ENCODE results near the gene BMP5. TPM values are rescaled to one million over a fixed set of nuclear protein-coding genes. Genes with fewer than 3 reads are reported as not detected.

BMP5 gene
- total and polyA plus RNA-seq, 2 of the 13 experiments (the other 11 are each of a cell fraction or from before 2014, with no cell fraction given), result not detected

DNA sequence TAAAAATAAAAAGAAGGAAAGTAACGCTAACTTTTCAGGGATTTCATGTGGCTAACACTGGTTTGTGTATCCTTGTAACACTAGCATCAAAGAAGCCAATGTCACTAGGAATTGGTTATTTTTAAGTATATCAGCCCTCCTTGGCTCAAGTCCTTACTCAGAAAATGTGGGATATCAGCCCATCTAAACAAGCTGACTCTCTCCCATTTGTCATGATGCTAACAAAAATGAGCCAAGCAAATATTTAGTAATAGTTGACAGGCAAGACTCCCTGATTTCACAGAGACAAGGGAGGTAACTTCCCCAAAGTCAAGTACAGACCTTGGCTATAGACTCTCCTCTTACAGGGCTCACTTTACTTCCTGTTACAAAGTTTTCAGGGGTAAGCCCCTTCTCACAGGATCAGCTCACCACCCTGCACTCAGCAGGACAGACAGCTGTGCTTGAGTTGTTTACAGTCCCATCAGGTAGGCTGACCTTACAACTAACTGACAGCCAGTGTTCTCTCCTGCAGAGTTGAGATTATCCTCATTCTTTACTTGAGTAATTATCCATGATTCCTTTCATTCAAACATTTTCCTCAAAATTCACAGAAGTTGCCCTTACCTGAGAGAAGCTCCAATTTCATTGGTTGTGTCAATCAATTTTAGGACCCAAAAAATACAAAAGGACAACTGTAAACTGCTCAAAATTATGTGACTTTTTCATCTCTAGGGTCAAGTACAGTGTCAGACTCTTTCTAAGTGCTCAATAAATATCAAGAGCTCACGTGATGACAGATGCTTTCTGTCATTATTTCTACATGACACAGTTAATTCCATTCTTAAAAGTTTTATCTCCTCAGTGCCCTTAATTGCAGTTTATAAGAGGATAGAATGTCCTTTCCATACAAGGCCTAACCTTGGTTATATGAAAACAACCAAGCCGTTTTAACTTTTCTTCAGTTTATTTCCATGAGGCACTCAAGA is 38.1 kb upstream of the BMP5 start:
- CTCF ChIA-PET (ENCODE audit: low intra/inter-chr PET ratio, low total read pairs), result no interaction called here
- Histone ChIP-seq H3K79me2 (ENCODE audit: insufficient read depth, low read length) (no peaks in the 10 kb centered on the region), H3K4me3 (replicated peaks in 1 of 3; ENCODE audit: insufficient read depth in 1 of 3, low read depth in 2 of 3, low read length in 3 of 3) (no peak overlapping the region), H3K4me2 (ENCODE audit: low read depth, low read length) (no peak overlapping the region), H3K27me3 (ENCODE audit: control insufficient read depth in 1 of 2, insufficient read depth in 2 of 2, low read length in 2 of 2) (no peaks in the 10 kb centered on the region), H4K20me1 (ENCODE audit: insufficient read depth, low read length) (no peaks in the 10 kb centered on the region), H3K9ac (ENCODE audit: insufficient read depth, low read depth, low read length) (no peak overlapping the region), H3K9me3 (ENCODE audit: low read length) (no peaks in the 10 kb centered on the region), H3K27ac (ENCODE audit: extremely low read length, insufficient read depth, low read length) (no peak overlapping the region), H2AFZ (ENCODE audit: low read length) (no peak overlapping the region), H3K36me3 (replicated peaks in 1 of 2; ENCODE audit: control insufficient read depth in 1 of 2, insufficient read depth in 2 of 2, low read length in 2 of 2) (no peaks in the 10 kb centered on the region), H3K4me1 (ENCODE audit: insufficient read depth, low read length) (no peaks in the 10 kb centered on the region)
- ATAC-seq (no peak), FAIRE-seq (no peak), DNase-seq (ENCODE audit: low spot score) (no peak)
- in situ Hi-C loops (cut with HindIII; ENCODE audit: extremely low pct_ligation_motif_present, low pct_unique_long_range_greater_than_20kb), result no loop called here
- POLR2A ChIA-PET, result no interaction called here
- WGBS (ENCODE audit: low lambda C conversion rate), result 0% methylated on average over 3 of the region's 3 CpGs
- BruUV-seq (replicated peaks), result no TSS peak
- intact Hi-C loops (cut with micrococcal nuclease; ENCODE audit: unreplicated experiment), result no loop called here
- no peak for TF ChIP-seq HNF4A (CRISPR knock-in tag; IDR thresholded peaks at IDR 0.05)
- no peak for TF ChIP-seq ZFAT (CRISPR knock-in tag; conservative IDR thresholded peaks at IDR 0.05)
- TF ChIP-seq RFXANK (CRISPR knock-in tag; IDR thresholded peaks at IDR 0.05), result no peak
- TF ChIP-seq, protein P1, sequence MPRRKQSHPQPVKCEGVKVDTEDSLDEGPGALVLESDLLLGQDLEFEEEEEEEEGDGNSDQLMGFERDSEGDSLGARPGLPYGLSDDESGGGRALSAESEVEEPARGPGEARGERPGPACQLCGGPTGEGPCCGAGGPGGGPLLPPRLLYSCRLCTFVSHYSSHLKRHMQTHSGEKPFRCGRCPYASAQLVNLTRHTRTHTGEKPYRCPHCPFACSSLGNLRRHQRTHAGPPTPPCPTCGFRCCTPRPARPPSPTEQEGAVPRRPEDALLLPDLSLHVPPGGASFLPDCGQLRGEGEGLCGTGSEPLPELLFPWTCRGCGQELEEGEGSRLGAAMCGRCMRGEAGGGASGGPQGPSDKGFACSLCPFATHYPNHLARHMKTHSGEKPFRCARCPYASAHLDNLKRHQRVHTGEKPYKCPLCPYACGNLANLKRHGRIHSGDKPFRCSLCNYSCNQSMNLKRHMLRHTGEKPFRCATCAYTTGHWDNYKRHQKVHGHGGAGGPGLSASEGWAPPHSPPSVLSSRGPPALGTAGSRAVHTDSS (CRISPR knock-in tag; conservative IDR thresholded peaks at IDR 0.05), result no peak
- TF ChIP-seq NFYB (CRISPR knock-in tag; IDR thresholded peaks at IDR 0.05), result no peak
- TF ChIP-seq ZBTB14 (CRISPR knock-in tag; IDR thresholded peaks at IDR 0.05), result no peak
- TF ChIP-seq, protein P2, sequence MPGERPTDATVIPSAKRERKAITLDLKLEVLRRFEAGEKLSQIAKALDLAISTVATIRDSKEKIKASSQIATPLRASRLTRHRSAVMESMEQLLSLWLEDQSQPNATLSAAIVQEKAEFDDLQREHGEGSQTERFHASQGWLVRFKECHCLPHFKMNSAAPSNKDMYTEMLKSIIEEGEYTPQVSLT (CRISPR knock-in tag; IDR thresholded peaks at IDR 0.05; ENCODE audit: borderline replicate concordance, low read depth), result no peak
- TF ChIP-seq XBP1 (CRISPR knock-in tag; IDR thresholded peaks at IDR 0.05), result no peak
- no peak for TF ChIP-seq REPIN1 (CRISPR knock-in tag; IDR thresholded peaks at IDR 0.05; ENCODE audit: borderline replicate concordance, low read depth)
- no peak for TF ChIP-seq RBM22 (optimal IDR thresholded peaks at IDR 0.05; ENCODE audit: low read length)
- TF ChIP-seq ZNF317 (CRISPR knock-in tag; IDR thresholded peaks at IDR 0.05), result no peak
- TF ChIP-seq, protein P3, sequence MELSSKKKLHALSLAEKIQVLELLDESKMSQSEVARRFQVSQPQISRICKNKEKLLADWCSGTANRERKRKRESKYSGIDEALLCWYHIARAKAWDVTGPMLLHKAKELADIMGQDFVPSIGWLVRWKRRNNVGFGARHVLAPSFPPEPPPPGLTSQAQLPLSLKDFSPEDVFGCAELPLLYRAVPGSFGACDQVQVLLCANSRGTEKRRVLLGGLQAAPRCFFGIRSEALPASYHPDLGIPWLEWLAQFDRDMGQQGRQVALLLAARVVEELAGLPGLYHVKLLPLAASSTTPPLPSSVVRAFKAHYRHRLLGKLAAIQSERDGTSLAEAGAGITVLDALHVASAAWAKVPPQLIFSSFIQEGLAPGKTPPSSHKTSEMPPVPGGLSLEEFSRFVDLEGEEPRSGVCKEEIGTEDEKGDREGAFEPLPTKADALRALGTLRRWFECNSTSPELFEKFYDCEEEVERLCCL (CRISPR knock-in tag; IDR thresholded peaks at IDR 0.05; ENCODE audit: borderline replicate concordance), result no peak
- TF ChIP-seq, protein P4, sequence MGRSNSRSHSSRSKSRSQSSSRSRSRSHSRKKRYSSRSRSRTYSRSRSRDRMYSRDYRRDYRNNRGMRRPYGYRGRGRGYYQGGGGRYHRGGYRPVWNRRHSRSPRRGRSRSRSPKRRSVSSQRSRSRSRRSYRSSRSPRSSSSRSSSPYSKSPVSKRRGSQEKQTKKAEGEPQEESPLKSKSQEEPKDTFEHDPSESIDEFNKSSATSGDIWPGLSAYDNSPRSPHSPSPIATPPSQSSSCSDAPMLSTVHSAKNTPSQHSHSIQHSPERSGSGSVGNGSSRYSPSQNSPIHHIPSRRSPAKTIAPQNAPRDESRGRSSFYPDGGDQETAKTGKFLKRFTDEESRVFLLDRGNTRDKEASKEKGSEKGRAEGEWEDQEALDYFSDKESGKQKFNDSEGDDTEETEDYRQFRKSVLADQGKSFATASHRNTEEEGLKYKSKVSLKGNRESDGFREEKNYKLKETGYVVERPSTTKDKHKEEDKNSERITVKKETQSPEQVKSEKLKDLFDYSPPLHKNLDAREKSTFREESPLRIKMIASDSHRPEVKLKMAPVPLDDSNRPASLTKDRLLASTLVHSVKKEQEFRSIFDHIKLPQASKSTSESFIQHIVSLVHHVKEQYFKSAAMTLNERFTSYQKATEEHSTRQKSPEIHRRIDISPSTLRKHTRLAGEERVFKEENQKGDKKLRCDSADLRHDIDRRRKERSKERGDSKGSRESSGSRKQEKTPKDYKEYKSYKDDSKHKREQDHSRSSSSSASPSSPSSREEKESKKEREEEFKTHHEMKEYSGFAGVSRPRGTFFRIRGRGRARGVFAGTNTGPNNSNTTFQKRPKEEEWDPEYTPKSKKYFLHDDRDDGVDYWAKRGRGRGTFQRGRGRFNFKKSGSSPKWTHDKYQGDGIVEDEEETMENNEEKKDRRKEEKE (IDR thresholded peaks at IDR 0.05), result no peak
- no peak for TF ChIP-seq SETDB1 (CRISPR knock-in tag; IDR thresholded peaks at IDR 0.05; ENCODE audit: borderline replicate concordance)
- no peak for TF ChIP-seq RBAK (CRISPR knock-in tag; IDR thresholded peaks at IDR 0.05)
